HPDE6-E6E7 (cell line): ENCODE measurements around the gene DNER.
"Not testable (repeated sequence)": the region's sequence is repeated elsewhere in the genome, so short reads cannot be mapped to it uniquely, and the experiment has no call there.

Source experiments
- DNase-seq: peaks from one replicate; pipeline ENCODE4 v3.0.0; 2011; ENCODE audit warnings: missing footprints; ENCODE audit errors: extremely low spot score

DNER gene

DNA sequence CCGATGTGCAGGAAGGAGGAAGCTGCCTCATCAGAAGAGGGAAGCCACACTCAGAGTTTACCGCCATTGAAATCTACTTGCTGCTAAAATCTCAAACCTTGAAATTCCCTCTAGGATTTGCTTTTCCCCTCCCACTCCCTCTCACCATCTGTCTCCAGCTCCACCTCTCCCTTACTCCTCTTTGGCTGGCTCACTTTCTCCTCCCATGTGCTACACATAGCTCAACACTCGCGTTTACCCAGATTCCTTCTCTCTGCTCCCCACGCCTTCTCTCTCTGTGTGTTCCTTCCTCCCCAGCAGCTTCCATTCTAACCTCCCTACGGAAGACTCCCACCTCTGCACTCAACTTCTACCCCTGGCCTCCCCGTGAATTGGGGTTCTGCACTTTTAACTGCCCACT, 143.1 kb downstream of the DNER start:
- DNase-seq = no peak

DNA sequence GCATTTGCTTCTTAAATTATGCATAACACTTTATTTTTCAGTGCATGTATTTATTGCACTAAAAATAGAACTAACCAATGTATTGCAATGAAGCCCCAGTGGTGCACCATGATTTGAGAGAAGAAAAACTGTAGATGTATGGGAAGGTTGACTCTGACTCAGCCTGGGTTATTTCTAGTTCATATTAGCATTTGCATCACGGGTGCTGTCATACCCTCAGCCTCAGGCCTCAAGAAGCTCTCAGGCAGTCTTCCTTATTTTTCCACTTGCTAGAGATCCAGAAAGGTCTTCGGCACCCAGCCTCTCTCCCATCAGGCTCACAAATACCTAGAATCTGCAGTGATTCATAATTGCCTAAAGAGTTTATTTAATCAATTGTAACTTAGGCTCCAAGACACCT, 148.0 kb downstream of the DNER start:
- no peak for DNase-seq

GRCh38 chr2:229564300-229564907, 150.0 kb downstream of the DNER start:
- no peak for DNase-seq

GRCh38 chr2:229563388-229563787, 151.0 kb downstream of the DNER start:
- DNase-seq = no peak

GRCh38 chr2:229562472-229563127, 151.8 kb downstream of the DNER start:
- no peak for DNase-seq

GRCh38 chr2:229559986-229560385, 154.4 kb downstream of the DNER start:
- DNase-seq = no peak

DNA sequence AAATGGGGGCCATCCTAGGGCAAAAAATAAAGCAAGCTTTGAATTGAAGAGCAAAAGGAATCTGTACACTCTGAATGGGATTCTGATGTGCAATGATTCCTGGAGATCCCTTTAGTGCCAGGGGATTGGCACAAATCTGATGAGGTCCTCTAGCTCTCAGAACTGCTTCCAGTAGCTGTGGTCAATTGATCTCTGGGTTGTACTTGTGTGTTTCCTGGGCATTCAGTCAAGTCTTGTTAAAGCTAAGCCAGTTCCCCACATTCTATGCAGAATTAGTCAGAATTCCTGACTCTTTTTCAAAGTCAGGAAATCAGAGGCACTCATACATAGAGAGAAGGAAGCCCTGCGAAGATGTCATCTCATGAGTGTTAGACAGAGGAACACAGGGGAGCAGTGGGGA, 161.3 kb downstream of the DNER start:
- DNase-seq = no peak

- no peak for DNase-seq
Observed at GRCh38 chr2:229543176-229543873, 171.0 kb downstream of the DNER start.

- DNase-seq = no peak
Observed at GRCh38 chr2:229539628-229540027, 174.7 kb downstream of the DNER start.

GRCh38 chr2:229531594-229531993, 182.8 kb downstream of the DNER start:
- DNase-seq = no peak

DNA sequence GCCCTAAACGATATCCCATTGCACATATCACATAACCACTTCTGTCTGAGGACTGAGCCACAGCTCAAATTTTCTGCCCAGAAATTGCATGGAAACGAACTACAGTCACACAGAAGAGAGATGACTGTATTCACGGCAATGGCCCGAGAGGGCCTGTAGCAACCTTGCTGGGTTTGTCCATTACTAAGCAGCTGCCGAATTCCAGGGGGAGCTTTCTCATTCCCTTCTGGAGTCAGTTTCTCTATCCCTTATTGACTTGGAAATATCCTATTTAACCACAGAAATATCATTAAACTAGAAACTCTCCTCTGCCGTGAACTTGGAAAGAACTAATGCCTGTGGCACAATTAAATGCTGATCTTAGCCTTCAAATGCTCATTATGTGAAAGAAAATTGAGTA, 183.9 kb downstream of the DNER start:
- no peak for DNase-seq

- no peak for DNase-seq
Observed at GRCh38 chr2:229528846-229529245, 185.5 kb downstream of the DNER start.

- no peak for DNase-seq
Observed at GRCh38 chr2:229526951-229527350, 187.4 kb downstream of the DNER start.

DNA sequence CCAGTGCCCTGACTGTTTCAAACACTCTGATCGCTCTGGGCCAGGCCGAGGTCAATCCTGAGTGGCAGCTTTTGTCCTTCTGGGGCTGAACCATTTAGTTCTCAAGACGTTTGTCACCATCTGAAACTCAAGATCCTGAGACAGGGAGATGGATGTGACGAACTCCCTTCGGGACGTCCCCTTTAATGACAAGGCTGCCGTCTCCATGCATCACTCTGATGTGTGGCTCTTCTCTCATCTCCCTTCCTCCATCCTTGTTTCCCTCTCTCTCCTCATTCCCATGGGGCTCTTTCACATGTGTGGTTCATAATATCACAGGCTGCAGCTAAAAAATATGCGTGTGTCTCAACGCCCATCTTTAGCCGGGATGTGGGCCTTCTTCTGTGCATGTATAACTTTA, 189.6 kb downstream of the DNER start:
- no peak for DNase-seq

- no peak for DNase-seq
Observed at GRCh38 chr2:229523663-229524062, 190.7 kb downstream of the DNER start.

GRCh38 chr2:229521576-229521975, 192.8 kb downstream of the DNER start:
- no peak for DNase-seq

DNA sequence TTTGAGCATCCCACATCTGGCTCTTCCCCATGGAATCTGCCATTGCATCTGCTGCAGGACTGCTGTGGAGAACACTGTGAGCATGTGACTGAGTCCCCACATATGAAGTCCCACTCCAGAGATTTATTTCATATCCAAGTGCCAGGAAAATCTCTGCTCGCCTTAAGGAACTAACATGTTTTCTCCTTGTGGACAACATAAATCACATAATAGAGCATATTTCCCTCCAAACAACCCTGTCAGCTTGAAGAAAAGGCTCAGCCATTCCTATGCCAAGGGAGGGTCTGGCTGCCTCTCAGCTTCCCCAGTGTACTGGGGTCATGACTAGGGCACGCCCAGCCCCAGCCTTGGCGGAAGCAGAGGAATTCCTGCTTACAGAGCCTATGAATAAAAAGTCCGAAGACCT, 193.7 kb downstream of the DNER start:
- no peak for DNase-seq

GRCh38 chr2:229519655-229520430, 194.5 kb downstream of the DNER start:
- no peak for DNase-seq

GRCh38 chr2:229514273-229514895, 200.0 kb downstream of the DNER start:
- no peak for DNase-seq

GRCh38 chr2:229511524-229511923, 202.8 kb downstream of the DNER start:
- DNase-seq = no peak

- DNase-seq = not testable (repeated sequence)
Observed at GRCh38 chr2:229506699-229507098, 207.7 kb downstream of the DNER start.
